ENCODE measurements around the gene GYG2.

GRCh38 chrX:2902841-2903240 lies 74.1 kb downstream of the GYG2 start:
- TF ChIP-seq CTCF (conservative IDR thresholded peaks at IDR 0.05 in 1 of 2, IDR thresholded peaks at IDR 0.05 in 1 of 2; ENCODE audit: low read depth in 1 of 2, low read length in 2 of 2), result no peak
- no peak for TF ChIP-seq EZH2 (IDR thresholded peaks at IDR 0.05; ENCODE audit: low read length, missing control alignments)
